HG03066 (cell line): ENCODE data around the gene ODAD4.
"Not testable (repeated sequence)": the region's sequence is repeated elsewhere in the genome, so short reads cannot be mapped to it uniquely, and the experiment has no call there.

Source experiments
- ATAC-seq: cut with Tn5 transposase; IDR thresholded peaks from one replicate; pipeline ENCODE4 v1.9.1; 2021; ENCODE audit warnings: low read depth; ENCODE audit not compliant: unreplicated experiment

Gene ODAD4

GRCh38 chr17:41989702-41990419 lies 59.4 kb downstream of the ODAD4 start:
- no peak for ATAC-seq

DNA sequence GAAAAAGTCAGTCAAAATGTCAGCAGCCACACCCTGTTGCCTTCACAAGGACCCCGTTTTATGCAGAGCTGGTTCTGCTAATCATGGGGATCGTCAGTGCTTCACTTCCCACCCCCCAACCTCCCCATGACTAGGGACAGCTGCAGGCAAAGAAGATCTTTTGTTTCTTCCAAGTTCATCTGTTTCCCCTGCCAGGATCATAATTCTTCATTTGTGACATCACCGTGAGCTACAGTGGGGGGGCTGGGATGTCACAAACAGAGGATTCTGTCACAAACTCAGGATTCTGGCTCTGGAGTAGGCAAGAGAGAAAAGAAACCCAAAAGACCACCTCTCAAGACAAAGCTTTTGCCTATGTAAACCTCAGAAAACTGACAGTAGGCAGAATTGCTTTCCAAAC lies 62.2 kb downstream of the ODAD4 start:
- ATAC-seq, result no peak

- ATAC-seq, result no peak
Observed at GRCh38 chr17:41996855-41997164, 66.4 kb downstream of the ODAD4 start.

- no peak for ATAC-seq
Observed at GRCh38 chr17:41998497-41998896, 68.1 kb downstream of the ODAD4 start.

- ATAC-seq, result no peak
Observed at GRCh38 chr17:42000413-42001133, 70.2 kb downstream of the ODAD4 start.

GRCh38 chr17:42001729-42002128 lies 71.3 kb downstream of the ODAD4 start:
- no peak for ATAC-seq

- ATAC-seq, result no peak
Observed at GRCh38 chr17:42002175-42002791, 71.9 kb downstream of the ODAD4 start.

- no peak for ATAC-seq
Observed at GRCh38 chr17:42002792-42003301, 72.4 kb downstream of the ODAD4 start.

- ATAC-seq, result no peak
Observed at GRCh38 chr17:42005166-42005565, 74.7 kb downstream of the ODAD4 start.

DNA sequence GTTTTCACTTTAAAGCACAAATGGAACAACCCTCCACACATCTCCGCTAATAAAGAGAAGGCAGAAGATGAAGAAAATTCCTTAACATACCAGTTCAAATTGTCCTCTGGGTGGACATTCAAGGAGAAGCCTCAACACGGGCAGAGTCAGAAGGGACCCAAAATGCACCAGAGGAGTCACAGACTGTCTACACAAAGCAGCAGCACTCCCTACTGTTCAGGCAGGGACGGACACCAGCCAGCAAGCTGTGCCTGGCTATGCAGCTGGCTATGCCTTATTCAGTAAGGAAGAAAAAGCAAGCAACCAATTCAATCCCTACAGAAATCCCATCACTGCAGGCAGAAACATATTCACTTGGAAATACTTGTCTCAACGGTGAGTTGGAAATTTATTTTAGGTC lies 78.8 kb downstream of the ODAD4 start:
- no peak for ATAC-seq

GRCh38 chr17:42010266-42010680 lies 79.9 kb downstream of the ODAD4 start:
- not testable (repeated sequence) for ATAC-seq

DNA sequence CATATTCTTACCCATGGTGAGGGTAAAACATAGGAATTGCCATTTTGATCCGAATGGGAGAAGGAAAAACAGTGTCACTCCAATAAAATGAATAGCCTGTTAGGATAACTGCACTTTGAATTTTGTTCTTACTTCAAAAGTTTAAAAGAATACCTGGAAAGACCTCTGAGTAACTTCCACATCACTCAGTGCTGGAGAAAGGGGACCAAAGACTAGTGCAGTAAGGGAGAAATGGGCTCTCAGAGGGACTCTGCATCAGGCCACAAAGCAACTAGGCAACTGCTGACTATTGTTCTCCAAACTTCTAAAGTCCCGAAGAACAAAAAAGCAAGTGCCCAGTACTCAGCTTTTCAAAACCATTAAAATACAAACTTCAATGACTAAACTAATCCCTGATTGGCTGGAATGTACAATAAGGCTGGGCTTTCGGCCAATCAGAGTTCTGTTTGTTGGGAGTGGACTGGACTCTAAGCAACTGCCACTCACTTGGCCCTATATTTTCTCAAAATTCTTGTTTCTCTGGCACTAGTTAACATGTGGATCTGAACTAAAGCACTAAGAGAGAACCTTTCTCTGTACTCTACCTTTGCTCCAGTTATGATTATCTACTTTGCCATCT lies 80.6 kb downstream of the ODAD4 start:
- no peak for ATAC-seq

DNA sequence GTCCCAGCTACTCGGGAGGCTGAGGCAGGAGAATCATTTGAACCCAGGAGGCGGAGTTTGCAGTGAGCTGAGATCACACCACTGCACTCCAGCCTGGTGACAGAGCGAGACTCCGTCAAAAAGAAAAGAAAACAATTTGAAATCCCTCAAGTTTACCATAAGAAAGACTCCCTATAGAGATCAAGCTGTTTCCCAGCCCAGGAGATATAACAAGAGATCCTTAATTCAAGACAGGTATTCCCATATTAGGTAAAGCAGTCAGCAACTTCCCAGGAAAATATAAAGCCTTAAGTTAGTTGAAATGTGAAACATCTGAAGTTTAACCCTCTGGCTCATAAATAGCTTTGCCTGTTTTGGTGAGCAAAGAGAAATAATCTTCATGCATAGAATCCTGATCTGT lies 81.9 kb downstream of the ODAD4 start:
- ATAC-seq, result not testable (repeated sequence)

DNA sequence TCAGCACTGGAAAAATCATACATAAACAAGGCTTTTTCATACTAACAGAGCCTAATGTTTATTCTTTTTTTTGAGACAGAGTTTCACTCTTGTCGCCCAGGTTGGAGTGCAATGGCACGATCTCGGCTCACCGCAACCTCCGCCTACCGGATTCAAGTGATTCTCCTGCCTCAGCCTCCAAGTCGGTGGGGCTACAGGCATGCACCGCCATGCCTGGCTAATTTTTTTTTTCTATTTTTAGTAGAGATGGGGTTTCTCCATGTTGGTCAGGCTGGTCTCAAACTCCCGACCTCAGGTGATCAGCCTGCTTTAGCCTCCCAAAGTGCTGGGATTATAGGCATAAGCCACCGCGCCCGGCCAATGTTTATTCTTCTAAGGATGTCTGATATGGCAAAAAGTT lies 83.3 kb downstream of the ODAD4 start:
- not testable (repeated sequence) for ATAC-seq
